ENCODE data around the gene MGMT. TPM values are rescaled to one million over a fixed set of nuclear protein-coding genes. Genes with fewer than 3 reads are reported as not detected.

Gene MGMT
- total RNA-seq, 2 donors from 2014 or later: 41.1 to 50.4 TPM

- H3K36me3 ChIP-seq: no peaks in the 10 kb centered on the region
- intact Hi-C loops (cut with DNase I): no loop called here
- H3K27ac ChIP-seq: no peak overlapping the region
- H3K9me3 ChIP-seq: no peaks in the 10 kb centered on the region
- WGBS: 98% methylated on average over 22 of the region's 22 CpGs
- no peaks in the 10 kb centered on the region for H3K4me1 ChIP-seq (replicated peaks)
- no peak overlapping the region for H3K4me3 ChIP-seq
- TF ChIP-seq CTCF (IDR thresholded peaks at IDR 0.05) (no peak), POLR2AphosphoS5 (IDR thresholded peaks at IDR 0.05) (no peak), POLR2A (IDR thresholded peaks at IDR 0.05) (no peak)
- DNase-seq (ENCODE audit: low spot score): no peak
- H3K27me3 ChIP-seq (replicated peaks; ENCODE audit: insufficient read depth): no peaks in the 10 kb centered on the region
These were observed 327.0 kb downstream of the MGMT start for GRCh38 chr10:129793996-129794395.

GRCh38 chr10:129796710-129797420 lies 329.8 kb downstream of the MGMT start:
- Histone ChIP-seq H3K27ac (no peak overlapping the region), H3K36me3 (no peaks in the 10 kb centered on the region), H3K4me3 (no peak overlapping the region), H3K9me3 (no peaks in the 10 kb centered on the region), H3K4me1 (replicated peaks) (no peaks in the 10 kb centered on the region), H3K27me3 (replicated peaks; ENCODE audit: insufficient read depth) (no peaks in the 10 kb centered on the region)
- TF ChIP-seq POLR2A (IDR thresholded peaks at IDR 0.05) (no peak), CTCF (IDR thresholded peaks at IDR 0.05) (no peak), POLR2AphosphoS5 (IDR thresholded peaks at IDR 0.05) (no peak)
- no peak for DNase-seq (ENCODE audit: low spot score)
- intact Hi-C loops (cut with DNase I): no loop called here
- WGBS: 80% methylated on average over 14 of the region's 14 CpGs

- no peaks in the 10 kb centered on the region for H3K36me3 ChIP-seq
- H3K27me3 ChIP-seq (replicated peaks; ENCODE audit: insufficient read depth): no peaks in the 10 kb centered on the region
- WGBS: 69% methylated on average over 3 of the region's 3 CpGs
- intact Hi-C loops (cut with DNase I): no loop called here
- TF ChIP-seq CTCF (IDR thresholded peaks at IDR 0.05) (no peak), POLR2AphosphoS5 (IDR thresholded peaks at IDR 0.05) (no peak), POLR2A (IDR thresholded peaks at IDR 0.05) (no peak)
- H3K9me3 ChIP-seq: no peaks in the 10 kb centered on the region
- H3K4me3 ChIP-seq: no peak overlapping the region
- H3K27ac ChIP-seq: no peak overlapping the region
- no peaks in the 10 kb centered on the region for H3K4me1 ChIP-seq (replicated peaks)
- no peak for DNase-seq (ENCODE audit: low spot score)
These were observed 332.9 kb downstream of the MGMT start for GRCh38 chr10:129799942-129800341.

GRCh38 chr10:129800796-129801340 lies 333.8 kb downstream of the MGMT start:
- Histone ChIP-seq H3K36me3 (no peaks in the 10 kb centered on the region), H3K27ac (no peak overlapping the region), H3K27me3 (replicated peaks; ENCODE audit: insufficient read depth) (no peaks in the 10 kb centered on the region), H3K9me3 (no peaks in the 10 kb centered on the region), H3K4me1 (replicated peaks) (no peaks in the 10 kb centered on the region), H3K4me3 (no peak overlapping the region)
- no peak for DNase-seq (ENCODE audit: low spot score)
- 66% methylated on average over 14 of the region's 14 CpGs for WGBS
- intact Hi-C loops (cut with DNase I): no loop called here
- no peak for TF ChIP-seq POLR2A (IDR thresholded peaks at IDR 0.05)
- no peak for TF ChIP-seq CTCF (IDR thresholded peaks at IDR 0.05)
- no peak for TF ChIP-seq POLR2AphosphoS5 (IDR thresholded peaks at IDR 0.05)

- H3K4me1 ChIP-seq (replicated peaks): no peaks in the 10 kb centered on the region
- intact Hi-C loops (cut with DNase I): no loop called here
- 91% methylated on average over 7 of the region's 7 CpGs for WGBS
- no peak overlapping the region for H3K4me3 ChIP-seq
- no peaks in the 10 kb centered on the region for H3K36me3 ChIP-seq
- DNase-seq (ENCODE audit: low spot score): no peak
- no peaks in the 10 kb centered on the region for H3K27me3 ChIP-seq (replicated peaks; ENCODE audit: insufficient read depth)
- TF ChIP-seq CTCF (IDR thresholded peaks at IDR 0.05): no peak
- no peak for TF ChIP-seq POLR2A (IDR thresholded peaks at IDR 0.05)
- TF ChIP-seq POLR2AphosphoS5 (IDR thresholded peaks at IDR 0.05): no peak
- no peak overlapping the region for H3K27ac ChIP-seq
- no peaks in the 10 kb centered on the region for H3K9me3 ChIP-seq
These were observed 340.2 kb downstream of the MGMT start for GRCh38 chr10:129807211-129807610.
